Measurements from ENCODE around the gene ERFE. TPM values are rescaled to one million over a fixed set of nuclear protein-coding genes. Genes with fewer than 3 reads are reported as not detected.
"Not testable (repeated sequence)": the region's sequence is repeated elsewhere in the genome, so short reads cannot be mapped to it uniquely, and the experiment has no call there.

Gene ERFE, protein sequence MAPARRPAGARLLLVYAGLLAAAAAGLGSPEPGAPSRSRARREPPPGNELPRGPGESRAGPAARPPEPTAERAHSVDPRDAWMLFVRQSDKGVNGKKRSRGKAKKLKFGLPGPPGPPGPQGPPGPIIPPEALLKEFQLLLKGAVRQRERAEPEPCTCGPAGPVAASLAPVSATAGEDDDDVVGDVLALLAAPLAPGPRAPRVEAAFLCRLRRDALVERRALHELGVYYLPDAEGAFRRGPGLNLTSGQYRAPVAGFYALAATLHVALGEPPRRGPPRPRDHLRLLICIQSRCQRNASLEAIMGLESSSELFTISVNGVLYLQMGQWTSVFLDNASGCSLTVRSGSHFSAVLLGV
- 1 to 10 TPM; 4.5 to 7.0 (median 6.0) TPM for polyA plus RNA-seq (ENCODE audit: insufficient read length in 4 of 4)

DNA sequence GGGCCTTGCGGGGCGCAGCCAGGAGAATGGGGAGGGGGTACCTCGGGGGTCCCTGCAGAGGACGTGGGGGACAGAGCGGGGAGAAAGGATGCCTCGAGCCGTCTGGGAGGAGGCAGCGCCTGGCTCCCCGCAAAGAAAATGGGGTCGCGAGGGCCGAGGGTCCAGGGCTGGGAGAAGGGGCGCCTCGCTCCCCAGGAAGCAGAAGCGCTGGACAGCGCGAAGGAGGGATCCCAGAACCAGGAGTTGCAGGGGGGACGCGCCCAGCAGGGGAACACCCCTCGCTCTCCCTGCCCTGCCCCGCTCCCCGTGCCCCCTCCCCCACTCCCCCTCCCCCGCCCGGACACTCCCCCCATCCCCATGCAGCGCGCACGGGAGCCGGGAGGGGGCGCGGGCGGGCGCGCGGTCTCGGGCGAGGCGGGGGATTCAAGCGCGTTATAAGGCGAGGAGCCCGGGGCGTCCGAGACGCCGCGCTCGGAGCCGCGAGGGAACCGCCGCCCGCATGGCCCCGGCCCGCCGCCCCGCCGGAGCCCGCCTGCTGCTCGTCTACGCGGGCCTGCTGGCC, at the start of gene ERFE:
ERFE (plus strand) TSS at position 462 of the 562 bp plus-strand sequence; CDS start at position 500, 38 bp downstream.
- DNase-seq (ENCODE audit: low read depth in 4 of 4, low spot score in 3 of 4) = no peak

DNA sequence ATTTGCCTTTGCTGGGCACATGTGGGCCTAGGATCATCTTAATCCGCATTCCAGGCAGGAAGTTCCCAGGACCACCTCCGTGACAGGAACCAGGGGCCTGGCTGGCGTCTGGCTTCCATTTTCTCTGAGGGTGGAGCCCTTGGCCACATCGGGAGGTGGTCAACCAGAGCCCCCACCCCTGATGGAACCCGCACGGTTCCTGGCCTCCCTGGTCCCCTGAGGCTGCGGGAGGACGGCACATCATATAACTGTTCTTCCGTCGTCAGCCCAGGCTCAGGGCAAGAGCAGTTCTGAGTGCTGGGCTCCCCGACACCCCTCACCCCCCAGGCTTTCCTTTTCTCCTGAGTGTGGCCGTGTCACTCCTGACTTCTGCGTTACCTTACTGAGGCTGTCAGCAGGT, 45.2 kb upstream of the ERFE start:
- no peak for DNase-seq (ENCODE audit: low read depth in 4 of 4, low spot score in 3 of 4)

DNA sequence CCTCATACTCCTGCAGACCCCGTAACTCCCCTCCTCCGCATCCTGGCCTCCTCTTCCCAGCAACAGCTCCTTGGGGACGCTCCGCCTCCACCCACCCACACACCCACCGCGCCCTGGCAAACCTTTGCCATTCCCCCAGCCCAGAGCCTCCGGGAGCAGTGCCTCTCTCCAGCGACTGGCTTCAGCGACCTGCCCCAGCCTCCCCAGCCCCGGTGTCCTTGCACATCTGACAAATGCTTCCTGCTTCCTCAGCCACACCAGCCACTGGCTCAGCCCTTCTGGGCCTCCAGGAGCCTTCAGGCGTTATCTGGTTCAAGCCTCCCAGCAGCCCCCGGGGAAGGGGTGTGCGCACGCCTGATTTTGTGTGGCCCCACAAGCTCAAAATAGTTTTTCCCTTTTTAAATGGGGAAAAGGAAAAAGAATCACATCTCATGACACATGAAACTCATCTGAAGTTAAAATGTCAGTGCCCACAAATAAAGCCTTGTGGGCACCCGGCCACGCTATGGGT, 44.4 kb upstream of the ERFE start:
- no peak for DNase-seq (ENCODE audit: low read depth in 4 of 4, low spot score in 3 of 4)

DNA sequence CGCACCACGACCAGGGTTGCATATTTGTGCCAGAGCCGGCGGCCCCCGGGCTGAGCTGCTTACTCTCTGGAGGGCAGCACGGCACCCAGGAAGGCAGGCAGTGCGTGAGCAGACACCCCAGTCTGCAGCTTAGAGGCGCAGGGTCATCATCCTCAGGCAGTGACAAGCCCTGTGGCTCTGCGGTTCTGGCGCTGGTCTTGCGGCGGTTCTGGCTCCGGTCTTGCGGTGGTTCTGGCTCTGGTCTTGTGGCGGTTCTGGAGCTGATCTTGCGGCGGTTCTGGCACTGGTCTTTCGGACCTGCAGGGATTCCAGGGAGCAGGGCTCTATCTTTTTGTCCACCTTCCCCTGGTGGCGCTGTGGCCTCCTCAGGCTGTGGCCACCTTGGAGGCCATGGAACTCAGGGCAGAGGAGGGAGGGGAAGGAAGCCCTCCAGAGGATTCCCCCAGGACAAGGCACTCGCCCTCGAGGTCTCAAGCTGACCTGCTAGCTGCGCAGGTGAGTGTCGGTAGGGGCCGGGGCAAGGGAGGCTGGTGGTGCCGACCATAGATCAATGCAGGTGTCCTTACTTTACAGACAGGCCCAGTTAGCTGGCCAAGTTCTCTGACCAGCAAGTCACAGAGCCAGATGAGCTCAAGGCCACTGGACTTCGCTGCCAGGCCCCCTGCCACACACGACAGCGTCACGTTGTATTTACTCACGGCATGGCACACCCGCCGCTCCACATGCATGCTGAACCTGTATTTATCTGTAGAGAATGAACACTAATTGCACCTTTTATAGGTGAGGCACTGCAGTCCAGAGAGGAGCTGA, 43.7 kb upstream of the ERFE start:
- DNase-seq (ENCODE audit: low read depth in 4 of 4, low spot score in 3 of 4) = no peak

DNA sequence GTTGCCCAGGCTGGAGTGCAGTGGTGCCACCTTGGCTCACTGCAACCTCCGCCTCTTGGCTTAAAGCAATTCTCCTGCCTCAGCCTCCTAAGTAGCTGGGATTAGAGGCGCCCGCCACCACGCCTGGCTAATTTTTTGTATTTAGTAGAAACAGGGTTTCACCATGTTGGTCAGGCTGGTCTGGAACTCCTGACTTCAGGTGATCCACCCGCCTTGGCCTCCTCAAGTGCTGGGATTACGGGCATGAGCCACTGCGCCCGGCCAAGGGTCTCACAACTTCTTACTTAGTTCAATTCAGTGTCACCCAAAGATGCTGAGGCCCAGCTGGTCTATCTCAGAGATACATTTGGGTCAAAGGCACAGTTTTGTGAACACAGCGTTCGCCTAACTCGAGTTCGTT, 43.1 kb upstream of the ERFE start:
- DNase-seq (ENCODE audit: low read depth in 4 of 4, low spot score in 3 of 4) = not testable (repeated sequence)

DNA sequence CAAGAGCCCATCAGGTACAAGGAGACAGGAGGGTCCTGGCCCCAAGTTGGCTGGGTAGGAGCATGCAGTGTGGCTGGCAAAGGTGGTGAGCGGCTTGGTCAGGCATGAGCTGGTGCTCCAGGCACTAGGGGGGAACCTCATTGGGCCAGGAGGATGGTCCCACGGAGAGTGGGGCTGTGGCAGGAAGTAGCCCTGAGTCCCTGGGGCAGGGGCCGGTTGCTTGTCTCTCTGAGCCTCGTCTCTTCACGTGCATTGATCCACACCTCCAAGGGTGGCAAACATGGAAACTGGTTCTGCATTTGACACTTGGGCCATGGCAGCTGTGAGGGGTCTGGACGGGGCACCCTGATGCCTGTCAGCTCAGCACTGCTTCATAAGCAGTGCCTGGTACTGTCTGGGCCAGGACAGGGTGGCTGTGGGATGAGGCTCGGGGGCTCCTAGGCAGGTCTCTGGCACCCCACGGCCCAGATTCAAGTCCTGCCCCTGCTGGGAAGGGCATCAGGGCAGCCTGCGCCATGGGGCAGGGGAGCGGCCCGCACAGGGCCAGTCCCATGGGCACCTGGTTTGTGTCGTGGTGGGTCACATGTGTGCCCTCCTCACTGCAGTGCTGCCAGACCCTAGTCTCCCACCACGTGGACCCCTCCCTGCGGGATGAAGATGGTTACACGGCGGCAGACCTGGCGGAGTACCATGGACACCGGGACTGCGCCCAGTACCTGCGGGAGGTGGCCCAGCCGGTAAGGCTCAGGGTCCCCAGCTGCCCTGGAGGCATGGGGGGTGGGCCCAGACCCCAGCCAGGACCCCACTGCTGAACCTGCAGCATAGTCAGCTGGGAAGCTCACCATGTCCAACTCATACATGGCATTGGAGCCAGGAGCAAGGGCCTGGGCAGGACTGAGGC, 42.2 kb upstream of the ERFE start:
- DNase-seq (ENCODE audit: low read depth in 4 of 4, low spot score in 3 of 4) = no peak

DNA sequence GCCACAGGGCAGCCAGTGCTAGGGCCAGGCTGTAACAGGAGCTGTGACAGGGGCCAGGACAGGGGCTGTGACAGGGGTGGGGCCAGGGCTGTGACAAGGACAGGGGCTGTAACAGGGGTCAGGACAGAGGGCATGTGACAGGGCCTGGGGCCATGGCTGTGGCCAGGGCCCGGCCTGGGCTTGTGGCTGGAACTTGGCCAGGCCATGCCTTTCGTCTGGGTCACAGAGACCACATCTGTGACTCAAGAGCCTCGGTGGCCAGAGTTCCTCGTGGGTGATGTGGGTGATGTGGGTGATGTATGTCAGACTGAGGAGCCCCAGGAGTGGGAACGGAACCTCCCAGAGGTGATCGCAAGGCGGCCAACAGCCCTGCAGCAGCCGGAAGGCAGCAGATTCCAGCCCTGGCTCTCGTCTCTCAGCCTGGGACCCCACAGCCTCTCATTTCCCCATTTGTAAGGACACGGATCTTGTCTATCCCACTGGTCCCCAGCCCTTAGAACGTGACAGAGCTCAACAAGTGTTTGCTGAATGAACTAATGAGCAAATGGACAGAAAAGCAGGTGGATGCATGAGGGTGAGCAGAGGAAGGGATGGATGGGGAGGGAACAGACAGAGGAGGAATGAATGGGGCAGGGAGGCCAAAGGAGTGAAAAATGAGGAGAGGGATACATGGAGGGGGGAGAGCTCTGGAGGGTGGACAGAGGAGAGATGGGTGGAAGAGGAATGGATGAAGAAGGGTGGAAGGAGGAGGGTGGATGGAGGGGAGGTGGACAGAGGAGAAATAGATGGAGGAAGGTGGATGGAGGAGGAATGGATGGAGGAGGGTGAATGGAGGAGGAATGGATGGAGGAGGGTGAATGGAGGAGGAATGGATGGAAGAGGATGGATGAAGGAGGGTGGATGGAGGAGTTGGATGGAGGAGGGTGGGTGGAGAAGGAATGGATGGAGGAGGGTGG, 41.3 kb upstream of the ERFE start:
- DNase-seq (ENCODE audit: low read depth in 4 of 4, low spot score in 3 of 4) = no peak

DNA sequence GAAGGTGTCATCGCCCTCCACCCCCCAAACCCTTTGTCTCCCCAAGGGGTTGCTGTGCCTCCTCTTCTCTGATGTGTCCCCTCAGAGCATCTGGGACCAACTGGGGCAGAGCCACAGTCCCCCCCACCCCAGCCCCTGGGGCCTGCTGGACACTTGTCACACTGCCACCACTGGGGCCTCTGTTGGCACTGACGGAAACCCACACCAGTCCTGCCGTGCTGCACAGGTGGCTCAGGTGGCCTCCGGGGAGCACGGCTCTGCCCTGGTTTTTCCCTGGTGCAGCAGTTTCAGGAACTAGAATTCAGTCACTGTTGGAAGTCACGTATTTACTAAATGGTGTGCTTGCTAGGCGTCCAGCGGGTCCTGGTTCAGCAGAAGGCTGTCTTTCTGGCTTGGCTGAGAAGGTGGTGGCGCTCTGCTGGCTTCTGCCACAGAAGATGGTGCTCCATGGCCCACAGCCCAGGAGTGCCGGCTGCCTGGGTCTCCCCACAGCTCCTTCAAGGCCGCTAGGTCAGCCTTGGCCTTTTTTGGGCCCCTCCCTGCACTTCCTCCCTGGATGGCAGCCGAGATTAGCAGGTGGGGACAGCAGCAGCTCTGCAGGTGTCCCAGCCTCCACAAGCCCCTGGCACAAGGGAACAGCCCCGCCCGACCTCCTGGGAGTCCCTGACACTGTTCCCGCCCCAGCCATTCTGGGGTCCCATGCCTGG, 38.9 kb upstream of the ERFE start:
- DNase-seq (ENCODE audit: low read depth in 4 of 4, low spot score in 3 of 4) = no peak

DNA sequence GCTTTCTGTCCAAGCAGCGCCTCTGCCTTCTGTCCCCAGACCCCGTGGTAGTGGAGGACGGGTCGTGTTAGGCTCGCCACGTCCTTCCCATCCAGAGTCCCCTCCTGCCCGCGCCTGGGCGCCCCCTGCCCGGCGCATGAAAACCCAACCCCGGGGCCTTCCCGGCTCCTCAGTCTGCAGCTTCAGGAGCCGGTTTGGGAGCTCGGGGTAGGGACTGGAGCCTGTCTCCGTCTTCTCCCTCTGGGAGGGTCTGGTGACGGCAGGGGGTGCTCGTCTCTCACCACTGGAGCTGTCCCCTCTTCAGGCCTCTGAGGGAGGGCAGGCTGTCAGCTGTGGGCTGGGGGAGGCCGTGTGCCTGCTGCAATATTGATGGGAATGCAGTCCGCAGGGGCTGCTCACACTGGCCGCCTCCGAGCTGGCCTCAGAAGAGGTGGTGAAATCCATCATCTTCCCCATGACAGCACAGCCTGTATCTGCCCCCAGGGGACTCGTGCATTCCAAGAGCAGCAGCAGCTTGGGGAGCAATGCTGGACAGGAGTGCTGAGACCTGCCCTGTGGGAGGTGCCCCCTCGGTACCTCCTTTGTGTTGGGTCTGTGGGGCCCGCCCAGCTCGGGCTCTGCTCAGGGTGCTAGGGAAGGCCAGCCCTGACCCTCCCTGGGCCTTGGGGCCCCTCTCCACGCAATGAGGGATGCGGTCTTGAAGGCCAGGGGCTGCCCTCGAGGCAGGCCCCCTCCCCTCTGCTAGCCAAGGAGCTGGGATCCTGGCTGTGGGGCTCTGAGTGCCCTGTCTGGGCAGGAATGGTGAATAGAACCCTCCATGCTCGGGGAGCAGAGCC, 38.1 kb upstream of the ERFE start:
- peak in 1 of 4 donors; percentile 39 for DNase-seq (ENCODE audit: low read depth in 4 of 4, low spot score in 3 of 4)

DNA sequence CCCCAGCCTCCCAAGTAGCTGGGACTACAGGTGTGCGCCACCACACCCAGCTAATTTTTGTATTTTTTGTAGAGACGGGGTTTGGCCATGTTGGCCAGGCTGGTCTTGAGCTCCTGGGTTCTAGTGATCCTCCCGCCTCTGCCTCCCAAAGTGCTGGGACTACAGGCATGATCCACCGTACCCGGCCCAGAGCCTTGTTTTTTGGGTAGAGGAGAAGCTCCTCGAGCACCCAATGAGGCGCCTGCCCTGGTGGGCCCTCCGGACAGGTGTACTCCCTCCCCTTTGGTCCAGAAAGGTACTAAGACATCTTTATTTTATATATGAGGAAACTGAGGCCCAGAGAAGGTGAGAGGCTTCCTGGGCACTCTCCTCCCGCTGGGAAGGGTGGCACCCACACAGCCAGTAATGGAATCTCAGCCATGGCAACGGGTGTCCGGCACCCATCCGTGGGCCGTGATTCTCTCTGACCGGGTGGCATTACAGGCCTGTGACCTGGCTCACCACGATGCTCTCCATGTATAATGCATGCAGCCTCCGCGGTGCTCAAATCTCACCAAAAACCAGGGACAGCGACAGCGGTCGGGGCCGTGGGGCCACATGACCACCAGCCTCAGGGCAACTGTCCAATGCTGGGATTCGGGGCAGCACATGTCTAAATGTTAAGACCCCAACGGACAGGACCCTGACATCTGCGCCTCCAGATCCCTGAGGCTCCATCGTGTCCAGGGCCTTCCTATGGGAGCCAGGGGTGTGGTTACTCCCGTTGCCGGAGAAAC, 37.1 kb upstream of the ERFE start:
- DNase-seq (ENCODE audit: low read depth in 4 of 4, low spot score in 3 of 4) = no peak

DNA sequence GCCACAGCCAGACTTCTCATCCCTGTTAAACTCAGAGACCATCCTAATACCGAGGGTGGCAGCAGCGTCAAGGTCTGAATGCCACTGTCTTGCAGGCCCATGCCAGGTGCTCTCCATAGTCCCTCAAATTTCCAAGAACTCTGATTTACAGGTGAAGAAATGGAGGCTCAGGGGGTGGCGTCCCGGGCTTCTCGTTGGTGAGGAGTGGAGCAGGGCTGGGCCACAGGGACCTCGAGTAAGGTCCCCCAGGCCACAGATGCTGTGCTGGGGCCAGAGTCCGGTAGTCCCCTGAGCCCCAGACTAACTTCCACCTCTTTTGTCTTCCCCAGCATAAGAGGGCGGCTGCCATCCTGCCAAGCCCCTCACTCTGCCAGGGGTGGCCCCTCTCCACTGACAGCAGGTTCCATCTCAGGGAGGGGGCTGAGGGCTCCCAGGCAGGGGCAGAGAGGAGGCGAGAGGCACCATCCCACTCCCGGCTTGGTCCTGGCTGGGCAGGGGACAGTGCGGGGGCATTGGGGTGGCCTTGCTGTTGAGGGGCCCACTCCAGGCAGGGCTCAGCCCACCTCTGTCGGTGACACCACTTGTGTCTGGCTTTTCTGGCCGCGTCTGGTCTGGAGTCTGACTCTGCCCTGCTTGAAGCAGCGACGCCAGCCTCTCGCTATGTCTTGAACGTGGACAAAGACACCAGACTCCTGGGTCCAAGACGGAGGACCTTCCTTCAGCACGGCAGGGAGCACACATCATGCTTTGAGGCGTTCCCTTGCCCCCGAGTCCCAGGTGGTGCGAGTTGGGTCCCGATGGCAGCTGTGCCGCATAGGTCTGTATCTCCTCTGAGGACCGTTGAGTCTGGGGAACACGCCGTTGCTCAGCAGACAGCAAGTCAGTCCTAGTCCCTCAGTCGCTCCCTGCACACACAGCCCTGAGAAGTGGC, 36.2 kb upstream of the ERFE start:
- no peak for DNase-seq (ENCODE audit: low read depth in 4 of 4, low spot score in 3 of 4)

DNA sequence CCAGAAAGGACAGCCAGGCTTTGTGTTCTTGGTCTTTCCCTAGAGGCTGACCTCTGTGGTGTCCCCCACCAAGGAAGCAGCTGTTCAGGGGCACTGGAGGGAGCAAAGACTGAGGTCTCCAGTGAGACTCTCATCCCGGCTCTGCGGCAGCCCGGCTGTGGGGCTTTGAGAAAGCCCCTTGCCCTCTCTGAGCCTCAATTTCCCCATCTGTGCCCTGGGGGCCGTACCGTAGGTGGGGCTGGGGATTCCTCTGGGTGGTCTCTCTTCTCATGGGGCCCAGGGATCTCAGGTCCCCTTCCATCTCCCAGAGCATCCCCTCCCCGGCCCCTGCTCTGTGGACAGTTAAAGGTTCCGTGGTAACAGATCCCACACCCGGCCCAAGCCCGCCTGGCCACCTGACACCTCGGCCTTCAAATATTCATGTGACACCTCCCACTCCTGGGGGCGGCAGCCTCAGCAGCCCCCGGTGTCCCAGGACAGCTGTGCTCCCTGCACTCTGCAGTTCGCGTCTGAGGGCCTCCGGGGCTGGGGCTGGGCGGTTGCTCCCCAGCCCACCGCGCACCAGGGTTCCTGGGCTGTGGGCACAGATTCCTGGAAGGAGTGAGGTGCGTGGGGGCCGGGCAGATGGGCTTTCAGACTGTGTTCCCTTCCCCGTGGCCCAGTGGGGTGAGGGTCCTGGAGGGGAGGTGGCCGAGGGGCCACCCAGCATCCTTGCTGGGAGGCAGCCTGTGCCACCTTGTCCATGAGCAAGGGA, 35.4 kb upstream of the ERFE start:
- DNase-seq (ENCODE audit: low read depth in 4 of 4, low spot score in 3 of 4) = no peak

DNA sequence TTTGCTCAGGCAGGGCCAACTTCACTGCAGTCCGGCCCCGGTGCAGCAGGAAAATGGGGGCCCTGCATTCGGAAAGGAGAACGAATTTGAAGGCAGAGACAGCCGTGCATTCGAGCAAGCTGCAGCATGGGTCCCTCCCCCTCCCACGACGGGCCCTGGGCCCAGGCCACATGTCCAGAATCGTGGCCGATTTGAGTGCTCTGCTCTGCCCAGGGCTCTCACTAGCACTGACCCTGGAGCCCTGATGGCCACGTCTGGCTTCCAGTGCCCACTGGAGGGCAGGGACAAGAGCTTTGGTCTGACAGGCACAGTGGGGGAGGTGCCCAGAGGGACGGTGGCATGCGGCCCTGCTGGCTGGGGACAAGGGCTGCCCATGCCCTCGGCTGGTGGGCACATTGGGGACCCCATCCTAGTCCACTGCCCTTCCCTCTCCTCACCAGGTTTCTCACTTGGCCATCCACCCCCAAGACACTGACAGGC, 34.7 kb upstream of the ERFE start:
- no peak for DNase-seq (ENCODE audit: low read depth in 4 of 4, low spot score in 3 of 4)

DNA sequence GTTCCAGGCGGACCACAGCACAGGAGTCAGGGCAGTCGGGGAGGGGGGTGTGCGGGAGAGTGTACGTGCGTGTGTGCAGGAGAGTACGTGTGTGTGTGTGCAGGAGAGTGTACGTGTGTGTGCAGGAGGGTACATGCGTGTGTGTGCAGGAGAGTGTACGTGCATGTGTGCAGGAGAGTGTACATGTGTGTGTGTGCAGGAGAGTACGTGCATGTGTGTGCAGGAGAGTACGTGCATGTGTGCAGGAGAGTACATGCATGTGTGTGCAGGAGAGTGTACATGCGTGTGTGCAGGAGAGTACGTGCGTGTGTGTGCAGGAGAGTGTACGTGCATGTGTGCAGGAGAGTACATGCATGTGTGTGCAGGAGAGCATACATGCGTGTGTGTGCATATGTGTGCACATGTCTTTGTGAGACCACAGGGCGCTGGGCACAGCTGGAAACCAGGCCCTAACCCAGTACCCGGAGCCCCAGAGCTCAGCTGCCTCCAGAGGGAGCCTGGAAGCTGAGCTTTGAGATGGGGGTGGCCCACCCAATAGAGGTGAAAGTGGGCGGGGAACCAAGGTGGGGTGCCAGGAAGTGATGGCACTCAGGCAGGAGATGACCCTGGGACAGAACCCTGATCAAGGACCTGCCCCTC, 34.2 kb upstream of the ERFE start:
- DNase-seq (ENCODE audit: low read depth in 4 of 4, low spot score in 3 of 4) = no peak

Measured in right renal pelvis (tissue), 4 donors.